Gastrocnemius medialis (tissue), 4 donors: ENCODE measurements around the gene PIK3C2G. TPM values are rescaled to one million over a fixed set of nuclear protein-coding genes. Genes with fewer than 3 reads are reported as not detected.

Experiments
- ATAC-seq, 2 donors: fragments of 150-250 bp; one replicate each; pipeline ENCODE4 v1.9.1; 2016
- DNase-seq, 2 donors: peaks; one replicate each; pipeline ENCODE4 v3.0.0-alpha.2; 2019
- H3K27ac ChIP-seq, 4 donors: fragments of 200-600 bp; sonication (generic); 1 replicate in 1 of 4; 2 replicates in 3 of 4; pipeline ENCODE4 v1.5.1; 2016 to 2018; ENCODE audit warnings: mild to moderate bottlenecking in 2 of 4, moderate library complexity in 1 of 4
- H3K27me3 ChIP-seq, 3 donors: fragments of 200-600 bp; sonication (generic) in 2 of 3; 1 replicate in 1 of 3; 2 replicates in 2 of 3; pipeline versions ENCODE4 v1.5.1 to v1.6.0; 2016 to 2019; ENCODE audit warnings: mild to moderate bottlenecking in 1 of 3, moderate library complexity in 1 of 3
- H3K36me3 ChIP-seq, 2 donors: fragments of 200-600 bp; sonication (generic) in 1 of 2; one replicate each; pipeline ENCODE4 v1.5.1; 2017 to 2018
- H3K4me1 ChIP-seq, 2 donors: fragments of 200-600 bp; sonication (generic) in 1 of 2; one replicate each; pipeline ENCODE4 v1.5.1; 2016 to 2017; ENCODE audit warnings: mild to moderate bottlenecking in 2 of 2
- H3K4me3 ChIP-seq, 4 donors: fragments of 200-600 bp; sonication (generic) in 3 of 4; 1 replicate in 1 of 4; 2 replicates in 3 of 4; pipeline ENCODE4 v1.5.1; 2016 to 2019; ENCODE audit warnings: mild to moderate bottlenecking in 2 of 4
- H3K9me3 ChIP-seq, 3 donors: fragments of 200-600 bp; sonication (generic) in 2 of 3; 1 replicate in 1 of 3; 2 replicates in 2 of 3; pipeline ENCODE4 v1.5.1; 2016 to 2019
- CTCF ChIP-seq, 5 experiments: fragments of 450-650 bp in 3 of 5; fragments of 200-600 bp in 2 of 5; sonication (generic) in 2 of 5; IDR thresholded peaks in 4 of 5; conservative IDR thresholded peaks in 1 of 5; 1 replicate in 4 of 5; 2 replicates in 1 of 5; pipeline ENCODE4 v1.5.1; 2016 to 2019; ENCODE audit warnings: antibody characterized with exemption in 5 of 5, mild to moderate bottlenecking in 3 of 5, moderate library complexity in 3 of 5
- POLR2A ChIP-seq, 2 donors: fragments of 450-650 bp; IDR thresholded peaks; one replicate each; pipeline ENCODE4 v1.6.1; 2017; ENCODE audit warnings: antibody characterized with exemption in 2 of 2, mild to moderate bottlenecking in 2 of 2, moderate library complexity in 2 of 2
- in situ Hi-C, 4 donors: fragments of 200-750 bp; cut with MboI; loops; one replicate each; pipeline versions ENCODE4 v1.15.0 to v1.8.0; 2017; ENCODE audit warnings: low sequenced_read_pairs in 4 of 4
- intact Hi-C: fragments of 100-400 bp; cut with DNase I; formaldehyde crosslinking; loops from one replicate; pipeline ENCODE4 v1.15.1; 2023; ENCODE audit warnings: low total_unique reads
- total RNA-seq, 4 donors: library from RNA; depleted of rRNA; stranded (reverse); fragments of >200 nt; gene quantifications; one replicate each; pipeline versions ENCODE4 v1.1.0 to v1.2.3, GENCODE V29; 2016

PIK3C2G gene
- total RNA-seq, 4 donors from 2014 or later: 0.40 TPM; not detected in 3

- intact Hi-C loops: no loop called here
- no peak for DNase-seq
- Histone ChIP-seq H3K36me3 (no peaks in the 10 kb centered on the region), H3K27me3 (no peaks in the 10 kb centered on the region), H3K27ac (no peak overlapping the region), H3K4me1 (no peaks in the 10 kb centered on the region), H3K9me3 (no peaks in the 10 kb centered on the region), H3K4me3 (no peak overlapping the region)
- no peak for ATAC-seq
- TF ChIP-seq CTCF (IDR thresholded peaks at IDR 0.05 in 4 of 5, conservative IDR thresholded peaks at IDR 0.05 in 1 of 5) (no peak), POLR2A (IDR thresholded peaks at IDR 0.05) (no peak)
- in situ Hi-C loops: no loop called here
Measured at GRCh38 chr12:18280728-18281127, 19.4 kb downstream of the PIK3C2G start.

GRCh38 chr12:18281941-18282340 lies 20.6 kb downstream of the PIK3C2G start:
- intact Hi-C loops: no loop called here
- no peak for ATAC-seq
- H3K27ac ChIP-seq: no peak overlapping the region

GRCh38 chr12:18283831-18284230 lies 22.5 kb downstream of the PIK3C2G start:
- H3K36me3 ChIP-seq: no peaks in the 10 kb centered on the region
- no peaks in the 10 kb centered on the region for H3K9me3 ChIP-seq
- TF ChIP-seq CTCF (IDR thresholded peaks at IDR 0.05 in 4 of 5, conservative IDR thresholded peaks at IDR 0.05 in 1 of 5): no peak
- H3K4me3 ChIP-seq: no peak overlapping the region
- no peaks in the 10 kb centered on the region for H3K4me1 ChIP-seq
- intact Hi-C loops: no loop called here
- no peaks in the 10 kb centered on the region for H3K27me3 ChIP-seq
- in situ Hi-C loops: no loop called here
- ATAC-seq: no peak
- no peak overlapping the region for H3K27ac ChIP-seq
- no peak for DNase-seq

More at GRCh38 chr12:18281941-18282340, 20.6 kb downstream of the PIK3C2G start:
- Histone ChIP-seq H3K27me3 (no peaks in the 10 kb centered on the region), H3K9me3 (no peaks in the 10 kb centered on the region), H3K36me3 (no peaks in the 10 kb centered on the region), H3K4me1 (no peaks in the 10 kb centered on the region), H3K4me3 (no peak overlapping the region)
- TF ChIP-seq POLR2A (IDR thresholded peaks at IDR 0.05) (no peak), CTCF (IDR thresholded peaks at IDR 0.05 in 4 of 5, conservative IDR thresholded peaks at IDR 0.05 in 1 of 5) (no peak)
- DNase-seq: no peak
- in situ Hi-C loops: no loop called here

GRCh38 chr12:18284386-18284785 lies 23.1 kb downstream of the PIK3C2G start:
- H3K36me3 ChIP-seq: no peaks in the 10 kb centered on the region
- no peak overlapping the region for H3K27ac ChIP-seq
- in situ Hi-C loops: no loop called here
- DNase-seq (no peak), ATAC-seq (no peak)
- H3K27me3 ChIP-seq: no peaks in the 10 kb centered on the region
- intact Hi-C loops: no loop called here
- no peaks in the 10 kb centered on the region for H3K4me1 ChIP-seq
- no peaks in the 10 kb centered on the region for H3K9me3 ChIP-seq
- H3K4me3 ChIP-seq: no peak overlapping the region
- TF ChIP-seq POLR2A (IDR thresholded peaks at IDR 0.05): no peak
- TF ChIP-seq CTCF (IDR thresholded peaks at IDR 0.05 in 4 of 5, conservative IDR thresholded peaks at IDR 0.05 in 1 of 5): no peak

- no peak for ATAC-seq
- intact Hi-C loops: no loop called here
Measured at GRCh38 chr12:18285161-18285560, 23.8 kb downstream of the PIK3C2G start.

More at GRCh38 chr12:18285161-18285560, 23.8 kb downstream of the PIK3C2G start:
- Histone ChIP-seq H3K4me3 (no peak overlapping the region), H3K9me3 (no peaks in the 10 kb centered on the region), H3K36me3 (no peaks in the 10 kb centered on the region), H3K27ac (no peak overlapping the region), H3K27me3 (no peaks in the 10 kb centered on the region), H3K4me1 (no peaks in the 10 kb centered on the region)
- TF ChIP-seq CTCF (IDR thresholded peaks at IDR 0.05 in 4 of 5, conservative IDR thresholded peaks at IDR 0.05 in 1 of 5) (no peak), POLR2A (IDR thresholded peaks at IDR 0.05) (no peak)
- in situ Hi-C loops: no loop called here
- no peak for DNase-seq
